Sciatic nerve (tissue), 2 donors: ENCODE measurements around the gene GPR153. TPM values are rescaled to one million over a fixed set of nuclear protein-coding genes. Genes with fewer than 3 reads are reported as not detected.
"Not testable (repeated sequence)": the region's sequence is repeated elsewhere in the genome, so short reads cannot be mapped to it uniquely, and the experiment has no call there.

ENCODE experiments used
- ATAC-seq: fragments of 200-7000 bp; cut with Tn5 transposase; one replicate; pipeline ENCODE4 v1.9.1; 2020; ENCODE audit warnings: mild to moderate bottlenecking, moderate library complexity
- DNase-seq: peaks from one replicate; pipeline ENCODE4 v3.0.0-alpha.2; 2020; ENCODE audit warnings: low spot score
- intact Hi-C: fragments of 100-400 bp; cut with DNase I; formaldehyde crosslinking; loops from one replicate; pipeline ENCODE4 v1.14.2; 2022
- total RNA-seq: library from RNA; stranded (reverse); fragmentation: NEBNext Ultra II Directional; extraction: Animal tissue kit (Norgen Biotek cat#: 25700); gene quantifications from one replicate; pipeline ENCODE4 v1.2.1, GENCODE V29; 2021
- donor health status: DM: no; HTN: no; CAD: no.
- donor health status: DM: no; HTN: no; CAD: no.

GPR153 gene
- total RNA-seq, 1 donor from 2014 or later: 10.6 TPM

GRCh38 chr1:6243053-6243834, 17.7 kb downstream of the GPR153 start:
- ATAC-seq (no peak), DNase-seq (no peak)
- intact Hi-C loops: loop anchor here (10.0 kb wide), 1 partner anchor 192 kb away; no protein-coding TSS in a partner anchor

GRCh38 chr1:6241887-6242740, 18.8 kb downstream of the GPR153 start:
- intact Hi-C loops: loop anchor here (10.0 kb wide), 1 partner anchor 193 kb away; no protein-coding TSS in a partner anchor
- DNase-seq (no peak), ATAC-seq (no peak)

GRCh38 chr1:6241107-6241886, 19.6 kb downstream of the GPR153 start:
- intact Hi-C loops: loop anchor here (10.0 kb wide), 1 partner anchor 194 kb away; no protein-coding TSS in a partner anchor
- ATAC-seq: no peak
- DNase-seq: no peak

- DNase-seq: no peak
- ATAC-seq: no peak
- intact Hi-C loops: loop anchor here (10.0 kb wide), 1 partner anchor 195 kb away; no protein-coding TSS in a partner anchor
Measured at GRCh38 chr1:6239950-6240768, 20.7 kb downstream of the GPR153 start.

- DNase-seq (no peak), ATAC-seq (no peak)
- intact Hi-C loops: no loop called here
Measured at GRCh38 chr1:6239213-6239752, 21.6 kb downstream of the GPR153 start.

- intact Hi-C loops: no loop called here
- ATAC-seq: no peak
- DNase-seq: no peak
Measured at GRCh38 chr1:6237093-6237492, 23.8 kb downstream of the GPR153 start.

- DNase-seq (no peak), ATAC-seq (no peak)
- intact Hi-C loops: no loop called here
Measured at GRCh38 chr1:6235296-6235677, 25.6 kb downstream of the GPR153 start.

GRCh38 chr1:6234502-6235295, 26.2 kb downstream of the GPR153 start:
- intact Hi-C loops: no loop called here
- DNase-seq (no peak), ATAC-seq (no peak)

- intact Hi-C loops: no loop called here
- DNase-seq (no peak), ATAC-seq (no peak)
Measured at GRCh38 chr1:6233376-6233775, 27.5 kb downstream of the GPR153 start.

GRCh38 chr1:6225651-6226050, 35.2 kb downstream of the GPR153 start:
- DNase-seq (no peak), ATAC-seq (no peak)
- intact Hi-C loops: no loop called here

- ATAC-seq: no peak
Measured at GRCh38 chr1:6224718-6225117, 36.2 kb downstream of the GPR153 start.

GRCh38 chr1:6223617-6224016, 37.3 kb downstream of the GPR153 start:
- intact Hi-C loops: no loop called here
- DNase-seq: no peak
- ATAC-seq: no peak

More at GRCh38 chr1:6224718-6225117, 36.2 kb downstream of the GPR153 start:
- intact Hi-C loops: no loop called here
- DNase-seq: no peak

- ATAC-seq: peak; percentile 81
- intact Hi-C loops: no loop called here
Measured at GRCh38 chr1:6222636-6223035, 38.3 kb downstream of the GPR153 start.

GRCh38 chr1:6221210-6221784, 39.6 kb downstream of the GPR153 start:
- ATAC-seq: no peak
- intact Hi-C loops: no loop called here

More at GRCh38 chr1:6222636-6223035, 38.3 kb downstream of the GPR153 start:
- DNase-seq: peak; percentile 86

GRCh38 chr1:6220236-6220635, 40.7 kb downstream of the GPR153 start:
- DNase-seq (no peak), ATAC-seq (no peak)
- intact Hi-C loops: no loop called here

More at GRCh38 chr1:6221210-6221784, 39.6 kb downstream of the GPR153 start:
- no peak for DNase-seq

- DNase-seq, ATAC-seq, intact Hi-C loops: not testable (repeated sequence)
Measured at GRCh38 chr1:6219641-6220040, 41.3 kb downstream of the GPR153 start.
